NCI-H2227 (cell line): ENCODE results near the gene ACP4.

Experiments used
- DNase-seq: peaks from one replicate; lab custom pipeline; 2025; ENCODE audit not compliant: unreplicated experiment; lab: John Stamatoyannopoulos, UW

The ACP4 gene

GRCh38 chr19:50839712-50840655, 49.8 kb downstream of the ACP4 start:
- DNase-seq: no peak

GRCh38 chr19:50842130-50842529, 51.9 kb downstream of the ACP4 start:
- no peak for DNase-seq

GRCh38 chr19:50843205-50843604, 53.0 kb downstream of the ACP4 start:
- no peak for DNase-seq

GRCh38 chr19:50843701-50844221, 53.5 kb downstream of the ACP4 start:
- DNase-seq: no peak

- DNase-seq: no peak
These were observed 54.2 kb downstream of the ACP4 start for GRCh38 chr19:50844296-50844935.
